A549 (cell line): ENCODE measurements around the gene SORCS2. TPM values are rescaled to one million over a fixed set of nuclear protein-coding genes. Genes with fewer than 3 reads are reported as not detected.

Source experiments
- ATAC-seq, 2 experiments: fragments of 200-7000 bp in 1 of 2; fragments of >200 bp in 1 of 2; cut with Nextera tagmentation in 1 of 2; cut with Tn5 transposase in 1 of 2; 3 replicates each; pipeline versions ENCODE4 v1.8.0 to v1.9.1; 2018 to 2020; ENCODE audit warnings: mild to moderate bottlenecking in 1 of 2, moderate library complexity in 1 of 2
- CTCF ChIA-PET: fragments of 300-600 bp; sonication (Branson Sonifier 250); formaldehyde crosslinking; extraction: SDS; loops from one replicate; lab custom pipeline; 2021; ENCODE audit warnings: antibody characterized with exemption, inconsistent platforms; lab: Yijun Ruan, JAX
- POLR2A ChIA-PET: fragments of 350-600 bp; formaldehyde crosslinking; extraction: SDS; loops from one replicate; lab custom pipeline; 2021; ENCODE audit warnings: antibody characterized with exemption, inconsistent platforms; lab: Yijun Ruan, JAX
- DNase-seq, 2 experiments: peaks; one replicate each; pipeline versions ENCODE4 v3.0.0 to v3.0.0-alpha.2; 2011 to 2016; ENCODE audit warnings: low read depth in 1 of 2, low spot score in 1 of 2
- FAIRE-seq: peaks from 2 replicates; lab custom pipeline; 2011; peaks lifted over from hg19 to GRCh38; lab: Jason Lieb, UNC
- H3K27ac ChIP-seq, 2 experiments: fragments of >200 bp; sonication (Bioruptor Twin); formaldehyde crosslinking; 3 replicates each; pipeline ENCODE4 v1.5.1; 2016 to 2017
- H3K4me1 ChIP-seq: fragments of >200 bp; sonication (Bioruptor Twin); formaldehyde crosslinking; 3 replicates; pipeline ENCODE4 v1.6.1; 2016
- H3K4me2 ChIP-seq: fragments of >200 bp; sonication (Bioruptor Twin); formaldehyde crosslinking; 3 replicates; pipeline ENCODE4 v1.6.1; 2016
- H3K4me3 ChIP-seq: fragments of >200 bp; sonication (Bioruptor Twin); formaldehyde crosslinking; 3 replicates; pipeline ENCODE4 v1.5.1; 2016
- H3K9me3 ChIP-seq: fragments of >200 bp; sonication (Bioruptor Twin); formaldehyde crosslinking; 3 replicates; pipeline ENCODE4 v1.6.1; 2016
- BHLHE40 ChIP-seq: IDR thresholded peaks from 2 replicates; pipeline ENCODE4 v1.6.1; 2012; ENCODE audit warnings: low read depth, low read length, inconsistent platforms
- CEBPB ChIP-seq, 2 experiments: fragments of >200 bp in 1 of 2; sonication (Bioruptor Twin) in 1 of 2; formaldehyde crosslinking in 1 of 2; IDR thresholded peaks; 2 replicates each; pipeline ENCODE4 v1.6.1; 2012 to 2016
- CHD4 ChIP-seq: fragments of 200-600 bp; sonication (generic); IDR thresholded peaks from 2 replicates; pipeline ENCODE4 v1.6.1; 2016; ENCODE audit warnings: antibody characterized with exemption, mild to moderate bottlenecking, borderline replicate concordance
- GATA3 ChIP-seq: IDR thresholded peaks from 2 replicates; pipeline ENCODE4 v1.6.1; 2012; ENCODE audit warnings: borderline replicate concordance
- JUN ChIP-seq, 2 experiments: fragments of >200 bp; sonication (Bioruptor Twin); formaldehyde crosslinking; IDR thresholded peaks; 2 replicates in 1 of 2; 3 replicates in 1 of 2; pipeline ENCODE4 v1.6.1; 2016 to 2017
- JUNB ChIP-seq: fragments of >200 bp; sonication (Bioruptor Twin); formaldehyde crosslinking; IDR thresholded peaks from 2 replicates; pipeline ENCODE4 v1.6.1; 2016
- KDM1A ChIP-seq: fragments of 200-600 bp; sonication (generic); IDR thresholded peaks from 2 replicates; pipeline ENCODE4 v1.6.1; 2016; ENCODE audit warnings: low read depth, mild to moderate bottlenecking
- KDM5A ChIP-seq: fragments of 200-600 bp; sonication (generic); IDR thresholded peaks from 2 replicates; pipeline ENCODE4 v1.6.1; 2016; ENCODE audit warnings: antibody characterized with exemption, mild to moderate bottlenecking
- MAFK ChIP-seq: fragments of 450-650 bp; IDR thresholded peaks from 2 replicates; pipeline ENCODE4 v1.6.1; 2014; ENCODE audit not compliant: partially characterized antibody
- MYC ChIP-seq: IDR thresholded peaks from 2 replicates; pipeline ENCODE4 v1.6.1; 2012; ENCODE audit warnings: mild to moderate bottlenecking, inconsistent platforms, low read length, improper control_type of control experiment, borderline replicate concordance
- NPAS2 ChIP-seq: fragments of 250-450 bp; sonication (Bioruptor Pico); IDR thresholded peaks from 2 replicates; pipeline ENCODE4 v1.8.0; 2022; ENCODE audit warnings: mild to moderate bottlenecking, moderate library complexity, borderline replicate concordance
- PHF8 ChIP-seq: fragments of 200-600 bp; sonication (generic); IDR thresholded peaks from 2 replicates; pipeline ENCODE4 v1.6.1; 2016; ENCODE audit warnings: low read depth, mild to moderate bottlenecking, antibody characterized with exemption, moderate library complexity, borderline replicate concordance
- POLR2A ChIP-seq: IDR thresholded peaks from 2 replicates; pipeline ENCODE4 v1.6.1; 2012; ENCODE audit warnings: mild to moderate bottlenecking, low read length
- RCOR1 ChIP-seq: fragments of 150-350 bp; IDR thresholded peaks from 2 replicates; pipeline ENCODE4 v1.6.1; 2014; ENCODE audit warnings: antibody characterized with exemption, low read length, low read depth
- SMC3 ChIP-seq: fragments of >200 bp; sonication (Bioruptor Twin); formaldehyde crosslinking; IDR thresholded peaks from 3 replicates; pipeline ENCODE4 v1.6.1; 2018; ENCODE audit warnings: inconsistent platforms
- TFCP2L1 ChIP-seq: fragments of 250-450 bp; sonication (Bioruptor Pico); IDR thresholded peaks from 2 replicates; pipeline ENCODE4 v1.5.0; 2021; ENCODE audit warnings: mild to moderate bottlenecking
- TP53 ChIP-seq: fragments of 250-450 bp; sonication (Bioruptor Pico); IDR thresholded peaks from 2 replicates; pipeline ENCODE4 v1.5.0; 2021; ENCODE audit warnings: mild to moderate bottlenecking, moderate library complexity
- ZC3H11A ChIP-seq: fragments of 450-650 bp; IDR thresholded peaks from 2 replicates; pipeline ENCODE4 v1.6.1; 2014; ENCODE audit warnings: antibody characterized with exemption, mild to moderate bottlenecking
- ZSCAN20 ChIP-seq: fragments of 250-450 bp; sonication (Bioruptor Pico); IDR thresholded peaks from 2 replicates; pipeline ENCODE4 v1.8.0; 2022; ENCODE audit warnings: mild to moderate bottlenecking, moderate library complexity
- WGBS: methylation state at CpG from one replicate; pipeline ENCODE4 v1.1.6; 2017; ENCODE audit errors: missing lambda C conversion rate; 5-methylcytosine and 5-hydroxymethylcytosine counted together
- polyA plus RNA-seq, 4 experiments: library from polyadenylated mRNA; depleted of rRNA in 3 of 4; stranded (reverse); fragments of >200 nt; fragmentation: RNase III in 1 of 4; extraction: RNeasy Plus Mini Kit Qiagen cat#74134 plus additional on column Dnase treatment in 1 of 4; gene quantifications; 2 replicates in 3 of 4; 3 replicates in 1 of 4; pipeline ENCODE4 v1.2.3, GENCODE V29; 2011 to 2017
- TF ChIP-seq, protein P1 (sequence below): fragments of 150-350 bp; IDR thresholded peaks from 2 replicates; pipeline ENCODE4 v1.6.1; 2014; ENCODE audit warnings: low read depth, mild to moderate bottlenecking, low read length
- TF ChIP-seq, protein P2 (sequence below): fragments of 250-450 bp; sonication (Bioruptor Pico); IDR thresholded peaks from 2 replicates; pipeline ENCODE4 v1.5.0; 2020; ENCODE audit warnings: low read depth, mild to moderate bottlenecking, moderate library complexity
- TF ChIP-seq, protein P3 (sequence below): fragments of >200 bp; sonication (Bioruptor Twin); formaldehyde crosslinking; IDR thresholded peaks from 3 replicates; pipeline ENCODE4 v1.5.1; 2016
- TF ChIP-seq, protein P4 (sequence below): fragments of 250-450 bp; sonication (Bioruptor Pico); IDR thresholded peaks from 2 replicates; pipeline ENCODE4 v1.5.0; 2021; ENCODE audit warnings: mild to moderate bottlenecking, moderate library complexity, borderline replicate concordance

The SORCS2 gene
- polyA plus RNA-seq, 2 of the 4 experiments (the other 2 are of a cell fraction), result 1.4 to 4.6 TPM

DNA sequence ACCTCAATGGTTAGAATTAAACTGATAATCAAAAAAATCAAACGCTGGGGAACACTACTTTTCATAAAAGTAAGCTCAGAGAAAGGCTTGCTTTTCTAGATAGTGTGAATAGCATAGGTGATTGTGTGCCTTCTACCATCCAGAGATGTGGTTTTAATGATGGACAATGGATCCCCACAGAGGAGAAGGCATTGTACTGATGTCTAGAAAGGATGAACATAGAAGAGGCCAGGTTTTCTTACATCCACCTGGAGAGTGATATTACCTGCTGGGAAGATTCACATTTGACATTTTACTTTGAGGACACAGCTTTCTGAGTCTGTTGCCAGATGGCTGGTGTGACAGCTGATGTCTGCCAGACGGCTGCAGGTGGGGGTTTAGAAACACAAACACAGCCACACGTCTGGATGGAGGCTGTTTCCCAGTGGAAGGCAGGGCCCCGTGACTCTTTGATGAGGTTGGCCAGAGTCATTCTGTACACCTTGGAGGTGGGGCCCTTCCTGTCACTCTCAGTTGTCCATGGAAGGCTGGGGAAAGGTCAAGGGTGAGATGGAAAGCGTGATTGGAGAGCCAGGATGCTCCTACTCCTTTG, 128.0 kb downstream of the SORCS2 start:
- Histone ChIP-seq H3K4me2 (no peak overlapping the region), H3K9me3 (no peaks in the 10 kb centered on the region), H3K4me3 (no peak overlapping the region), H3K4me1 (no peaks in the 10 kb centered on the region), H3K27ac (no peak overlapping the region)
- no peak for FAIRE-seq
- ChIA-PET CTCF (no interaction called here), POLR2A (no interaction called here)
- 56% methylated on average over 5 of the region's 5 CpGs for WGBS
- DNase-seq, result no peak
- no peak for ATAC-seq
- TF ChIP-seq JUN (IDR thresholded peaks at IDR 0.05) (no peak), TFCP2L1 (no peak), SMC3 (no peak), KDM5A (no peak), RCOR1 (no peak), BHLHE40 (no peak), PHF8 (no peak), TP53 (CRISPR knock-in tag) (no peak), ZC3H11A (no peak), MAFK (no peak), NPAS2 (CRISPR knock-in tag) (no peak)
- TF ChIP-seq, protein P1, sequence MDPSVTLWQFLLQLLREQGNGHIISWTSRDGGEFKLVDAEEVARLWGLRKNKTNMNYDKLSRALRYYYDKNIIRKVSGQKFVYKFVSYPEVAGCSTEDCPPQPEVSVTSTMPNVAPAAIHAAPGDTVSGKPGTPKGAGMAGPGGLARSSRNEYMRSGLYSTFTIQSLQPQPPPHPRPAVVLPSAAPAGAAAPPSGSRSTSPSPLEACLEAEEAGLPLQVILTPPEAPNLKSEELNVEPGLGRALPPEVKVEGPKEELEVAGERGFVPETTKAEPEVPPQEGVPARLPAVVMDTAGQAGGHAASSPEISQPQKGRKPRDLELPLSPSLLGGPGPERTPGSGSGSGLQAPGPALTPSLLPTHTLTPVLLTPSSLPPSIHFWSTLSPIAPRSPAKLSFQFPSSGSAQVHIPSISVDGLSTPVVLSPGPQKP, result no peak
- TF ChIP-seq, protein P2, sequence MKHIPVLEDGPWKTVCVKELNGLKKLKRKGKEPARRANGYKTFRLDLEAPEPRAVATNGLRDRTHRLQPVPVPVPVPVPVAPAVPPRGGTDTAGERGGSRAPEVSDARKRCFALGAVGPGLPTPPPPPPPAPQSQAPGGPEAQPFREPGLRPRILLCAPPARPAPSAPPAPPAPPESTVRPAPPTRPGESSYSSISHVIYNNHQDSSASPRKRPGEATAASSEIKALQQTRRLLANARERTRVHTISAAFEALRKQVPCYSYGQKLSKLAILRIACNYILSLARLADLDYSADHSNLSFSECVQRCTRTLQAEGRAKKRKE (CRISPR knock-in tag), result no peak

DNA sequence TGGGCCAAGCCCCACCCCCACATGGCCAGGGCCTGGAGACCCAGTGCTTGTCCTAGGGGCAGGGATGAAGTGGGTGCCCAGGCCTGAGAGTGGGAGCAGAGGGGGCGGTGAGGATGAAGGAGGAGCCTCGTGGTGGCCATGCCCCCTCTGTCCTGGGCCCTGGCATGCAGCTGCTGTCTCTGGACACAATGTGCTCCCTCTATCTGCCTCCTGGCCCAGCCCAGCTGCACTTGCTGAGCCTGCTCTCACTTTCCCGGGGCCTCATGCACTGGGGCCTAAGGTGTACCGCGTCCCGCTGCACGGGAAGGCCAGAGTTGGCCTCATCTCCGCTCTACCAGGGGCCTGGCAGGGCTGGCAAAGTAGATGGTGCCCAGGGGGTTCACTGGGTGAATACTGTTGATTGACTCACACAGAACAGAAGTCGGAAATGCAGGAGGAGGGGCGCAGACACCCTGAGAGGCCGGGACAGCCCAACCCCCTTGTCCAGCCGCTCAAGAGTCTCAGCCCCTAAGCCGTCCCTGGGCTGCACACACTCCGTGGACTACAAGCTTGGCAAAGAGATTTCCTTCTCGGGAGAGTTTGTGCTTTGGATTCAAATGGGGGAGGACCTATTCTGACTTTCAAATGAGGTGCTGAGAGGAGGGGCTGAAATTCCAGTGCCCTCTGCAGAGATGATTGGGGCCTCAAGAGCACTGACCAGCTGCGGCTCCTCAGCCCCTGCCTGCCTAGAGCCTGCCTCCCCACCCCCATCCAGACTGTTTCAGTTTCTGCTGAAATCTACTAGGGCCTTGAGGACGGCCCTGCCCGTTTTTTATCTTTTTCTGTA, 130.0 kb downstream of the SORCS2 start:
- H3K4me1 ChIP-seq, result no peaks in the 10 kb centered on the region
- TF ChIP-seq GATA3 (no peak), CHD4 (no peak), KDM1A (no peak), ZSCAN20 (CRISPR knock-in tag) (no peak), PHF8 (no peak), POLR2A (no peak), CEBPB (IDR thresholded peaks at IDR 0.05) (no peak), MYC (no peak), JUNB (no peak)
- TF ChIP-seq, protein P3, sequence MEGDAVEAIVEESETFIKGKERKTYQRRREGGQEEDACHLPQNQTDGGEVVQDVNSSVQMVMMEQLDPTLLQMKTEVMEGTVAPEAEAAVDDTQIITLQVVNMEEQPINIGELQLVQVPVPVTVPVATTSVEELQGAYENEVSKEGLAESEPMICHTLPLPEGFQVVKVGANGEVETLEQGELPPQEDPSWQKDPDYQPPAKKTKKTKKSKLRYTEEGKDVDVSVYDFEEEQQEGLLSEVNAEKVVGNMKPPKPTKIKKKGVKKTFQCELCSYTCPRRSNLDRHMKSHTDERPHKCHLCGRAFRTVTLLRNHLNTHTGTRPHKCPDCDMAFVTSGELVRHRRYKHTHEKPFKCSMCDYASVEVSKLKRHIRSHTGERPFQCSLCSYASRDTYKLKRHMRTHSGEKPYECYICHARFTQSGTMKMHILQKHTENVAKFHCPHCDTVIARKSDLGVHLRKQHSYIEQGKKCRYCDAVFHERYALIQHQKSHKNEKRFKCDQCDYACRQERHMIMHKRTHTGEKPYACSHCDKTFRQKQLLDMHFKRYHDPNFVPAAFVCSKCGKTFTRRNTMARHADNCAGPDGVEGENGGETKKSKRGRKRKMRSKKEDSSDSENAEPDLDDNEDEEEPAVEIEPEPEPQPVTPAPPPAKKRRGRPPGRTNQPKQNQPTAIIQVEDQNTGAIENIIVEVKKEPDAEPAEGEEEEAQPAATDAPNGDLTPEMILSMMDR, result no peak
- TF ChIP-seq, protein P4, sequence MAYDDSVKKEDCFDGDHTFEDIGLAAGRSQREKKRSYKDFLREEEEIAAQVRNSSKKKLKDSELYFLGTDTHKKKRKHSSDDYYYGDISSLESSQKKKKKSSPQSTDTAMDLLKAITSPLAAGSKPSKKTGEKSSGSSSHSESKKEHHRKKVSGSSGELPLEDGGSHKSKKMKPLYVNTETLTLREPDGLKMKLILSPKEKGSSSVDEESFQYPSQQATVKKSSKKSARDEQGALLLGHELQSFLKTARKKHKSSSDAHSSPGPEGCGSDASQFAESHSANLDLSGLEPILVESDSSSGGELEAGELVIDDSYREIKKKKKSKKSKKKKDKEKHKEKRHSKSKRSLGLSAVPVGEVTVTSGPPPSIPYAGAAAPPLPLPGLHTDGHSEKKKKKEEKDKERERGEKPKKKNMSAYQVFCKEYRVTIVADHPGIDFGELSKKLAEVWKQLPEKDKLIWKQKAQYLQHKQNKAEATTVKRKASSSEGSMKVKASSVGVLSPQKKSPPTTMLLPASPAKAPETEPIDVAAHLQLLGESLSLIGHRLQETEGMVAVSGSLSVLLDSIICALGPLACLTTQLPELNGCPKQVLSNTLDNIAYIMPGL, result no peak
- TF ChIP-seq, protein P1, result no peak
- TF ChIP-seq, all 56 proteins: peak for 0
- ATAC-seq (no peak), DNase-seq (no peak), FAIRE-seq (no peak)
- no peaks in the 10 kb centered on the region for H3K9me3 ChIP-seq
- no peak overlapping the region for H3K4me2 ChIP-seq
- WGBS, result 74% methylated on average over 13 of the region's 18 CpGs
- no peak overlapping the region for H3K27ac ChIP-seq
- H3K4me3 ChIP-seq, result no peak overlapping the region
- ChIA-PET POLR2A (no interaction called here), CTCF (interaction anchor here (1.0 to 1.1 kb wide), 2 partner anchors 9 to 13 kb away, joined by 3 read pairs; no protein-coding TSS in a partner anchor)
